CD4-positive, CD25-positive, alpha-beta regulatory T cell (primary cell): Measurements from ENCODE around the gene GNG7. TPM values are rescaled to one million over a fixed set of nuclear protein-coding genes. Genes with fewer than 3 reads are reported as not detected.
"Not testable (repeated sequence)": the region's sequence is repeated elsewhere in the genome, so short reads cannot be mapped to it uniquely, and the experiment has no call there.

Experiments
- ATAC-seq, 2 donors: fragments of 150-1000 bp; cut with Tn5 transposase; one replicate each; pipeline ENCODE4 v1.10.0; 2021; ENCODE audit warnings: low read depth in 2 of 2, moderate number of reproducible peaks in 2 of 2, moderate library complexity in 1 of 2
- DNase-seq, 3 donors: peaks; one replicate each; pipeline versions ENCODE4 v3.0.0 to v3.0.0-alpha.2; 2012 to 2022; ENCODE audit warnings: mixed read lengths in 1 of 3
- H3K27ac ChIP-seq: one replicate; pipeline ENCODE4 v1.7.0; 2013; ENCODE audit warnings: mild to moderate bottlenecking, low read length; ENCODE audit not compliant: insufficient read depth, poor library complexity, severe bottlenecking
- H3K27me3 ChIP-seq: one replicate; pipeline ENCODE4 v1.7.0; 2013; ENCODE audit warnings: low read length; ENCODE audit not compliant: control insufficient read depth, insufficient read depth
- H3K36me3 ChIP-seq: one replicate; pipeline ENCODE4 v1.7.0; 2013; ENCODE audit warnings: mild to moderate bottlenecking, low read length, moderate library complexity; ENCODE audit not compliant: control insufficient read depth, insufficient read depth
- H3K4me1 ChIP-seq: 2 replicates; pipeline ENCODE4 v1.7.0; 2013; ENCODE audit warnings: mild to moderate bottlenecking, low read length; ENCODE audit not compliant: insufficient read depth, control insufficient read depth, poor library complexity, severe bottlenecking
- H3K4me3 ChIP-seq: one replicate; pipeline ENCODE4 v1.7.0; 2013; ENCODE audit warnings: low read depth, mild to moderate bottlenecking, low read length, moderate library complexity
- H3K9me3 ChIP-seq, 2 experiments: 1 replicate in 1 of 2; 2 replicates in 1 of 2; pipeline ENCODE4 v1.7.0; 2013; ENCODE audit warnings: low read length in 2 of 2, mild to moderate bottlenecking in 1 of 2, moderate library complexity in 1 of 2; ENCODE audit not compliant: control insufficient read depth in 2 of 2
- H3K27ac Mint-ChIP-seq, 3 donors: one replicate each; pipeline ENCODE4 v1.8.0; 2020 to 2022; ENCODE audit warnings: mild to moderate bottlenecking in 3 of 3, mixed read lengths in 3 of 3, moderate library complexity in 2 of 3
- H3K27me3 Mint-ChIP-seq: one replicate; pipeline ENCODE4 v1.8.0; 2022; ENCODE audit warnings: mild to moderate bottlenecking, mixed read lengths
- H3K36me3 Mint-ChIP-seq: one replicate; pipeline ENCODE4 v1.8.0; 2020; ENCODE audit warnings: mixed read lengths
- H3K4me1 Mint-ChIP-seq, 4 donors: one replicate each; pipeline ENCODE4 v1.8.0; 2020 to 2022; ENCODE audit warnings: mixed read lengths in 4 of 4, mild to moderate bottlenecking in 1 of 4
- H3K4me3 Mint-ChIP-seq, 4 donors: one replicate each; pipeline ENCODE4 v1.8.0; 2020 to 2022; ENCODE audit warnings: mild to moderate bottlenecking in 4 of 4, mixed read lengths in 4 of 4, moderate library complexity in 3 of 4
- H3K9me3 Mint-ChIP-seq, 7 donors: one replicate each; pipeline ENCODE4 v1.8.0; 2020 to 2022; ENCODE audit warnings: mixed read lengths in 7 of 7, mild to moderate bottlenecking in 3 of 7, moderate library complexity in 2 of 7
- polyA plus RNA-seq, 4 donors: library from polyadenylated mRNA; unstranded; fragments of 300-500 nt; fragmentation: Illumina TruSeq; gene quantifications; one replicate each; pipeline ENCODE4 v1.2.3, GENCODE V29; 2021
- total RNA-seq: library from RNA; stranded (reverse); gene quantifications from one replicate; pipeline ENCODE4 v1.2.3, GENCODE V29; 2022

Gene GNG7
- total and polyA plus RNA-seq, 5 donors from 2014 or later: 0.65 to 1.6 (median 1.2) TPM

DNA sequence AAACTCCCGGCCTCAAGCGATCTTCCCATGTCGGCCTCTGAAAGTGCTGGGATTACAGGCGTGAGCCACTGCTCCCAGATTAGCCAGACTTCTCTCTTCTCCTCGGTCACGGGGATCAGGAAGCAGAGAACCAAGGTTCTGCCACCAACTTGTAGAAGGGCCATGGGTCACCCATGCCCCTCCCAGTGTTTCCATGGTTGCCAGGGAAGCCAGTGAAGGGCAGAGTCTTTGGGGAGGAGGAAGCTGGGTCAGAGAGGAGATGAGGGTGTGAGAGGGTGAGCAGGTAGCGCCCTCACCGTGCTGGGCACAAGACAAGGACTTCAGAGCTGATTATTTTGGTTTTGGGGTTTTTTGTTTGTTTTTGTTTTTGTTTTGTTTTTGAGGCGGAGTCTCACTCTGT, 77.1 kb downstream of the GNG7 start:
- Mint-ChIP-seq H3K27ac (peak overlapping the region in 2 of 3 donors; percentile 48 to 67), H3K4me1 (peaks cover 7 to 63% (median 41%) of the 10 kb centered on the region in 4 donors)

DNA sequence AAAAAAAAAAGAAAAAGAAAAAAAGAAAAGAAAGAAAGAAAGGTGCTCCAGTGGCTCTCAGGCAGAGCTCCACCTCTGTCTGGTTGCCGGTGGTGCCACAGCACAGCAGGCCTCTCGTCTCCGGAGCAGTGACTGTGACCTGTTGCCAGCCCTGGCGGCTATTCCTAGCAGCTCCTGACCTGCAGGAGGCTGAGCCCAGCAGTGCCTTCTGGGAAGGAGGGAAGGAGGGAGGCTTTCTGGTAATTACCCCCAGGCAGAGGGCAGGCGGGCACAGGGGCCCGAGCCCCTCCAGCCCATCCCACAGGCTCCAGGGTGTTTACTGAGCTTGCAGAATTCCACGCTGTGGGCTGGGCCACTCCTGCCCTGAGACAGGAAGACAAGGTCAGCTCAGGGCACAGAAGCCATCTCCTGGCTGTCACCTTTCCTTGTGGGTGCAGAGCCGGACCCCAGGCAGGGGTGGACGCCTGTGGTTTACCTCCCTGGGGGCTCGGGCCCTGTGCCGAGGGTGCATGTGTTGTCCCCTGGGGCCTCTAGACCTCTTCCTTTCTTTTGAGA, 77.9 kb downstream of the GNG7 start:
- no peaks in the 10 kb centered on the region for H3K27me3 Mint-ChIP-seq
- DNase-seq: no peak
- H3K36me3 Mint-ChIP-seq: peaks cover under 1% of the 10 kb centered on the region
- peaks cover 38% of the 10 kb centered on the region for H3K4me1 ChIP-seq
- no peak overlapping the region for H3K4me3 ChIP-seq
- peak overlapping the region in 1 of 3 donors; percentile 48 for H3K27ac Mint-ChIP-seq
- H3K4me3 Mint-ChIP-seq: no peak overlapping the region
- H3K27me3 ChIP-seq: no peaks in the 10 kb centered on the region
- peaks cover 0 to 6% (median under 1%) of the 10 kb centered on the region in 7 donors for H3K9me3 Mint-ChIP-seq
- no peaks in the 10 kb centered on the region for H3K9me3 ChIP-seq
- no peaks in the 10 kb centered on the region for H3K36me3 ChIP-seq
- H3K27ac ChIP-seq: no peak overlapping the region
- H3K4me1 Mint-ChIP-seq: peaks cover 2 to 63% (median 41%) of the 10 kb centered on the region in 4 donors
- no peak for ATAC-seq

More for the DNA sequence above, 77.1 kb downstream of the GNG7 start:
- H3K27me3 Mint-ChIP-seq: no peaks in the 10 kb centered on the region
- Histone ChIP-seq H3K27ac (no peak overlapping the region), H3K36me3 (no peaks in the 10 kb centered on the region), H3K27me3 (no peaks in the 10 kb centered on the region), H3K9me3 (peaks cover 0 to 2% of the 10 kb centered on the region in 2 experiments), H3K4me1 (peaks cover 39% of the 10 kb centered on the region), H3K4me3 (no peak overlapping the region)
- peaks cover 4% of the 10 kb centered on the region for H3K36me3 Mint-ChIP-seq
- peaks cover 0 to 8% (median 2%) of the 10 kb centered on the region in 7 donors for H3K9me3 Mint-ChIP-seq
- ATAC-seq: no peak
- no peak for DNase-seq
- H3K4me3 Mint-ChIP-seq: peak overlapping the region in 1 of 4 donors; percentile 68

DNA sequence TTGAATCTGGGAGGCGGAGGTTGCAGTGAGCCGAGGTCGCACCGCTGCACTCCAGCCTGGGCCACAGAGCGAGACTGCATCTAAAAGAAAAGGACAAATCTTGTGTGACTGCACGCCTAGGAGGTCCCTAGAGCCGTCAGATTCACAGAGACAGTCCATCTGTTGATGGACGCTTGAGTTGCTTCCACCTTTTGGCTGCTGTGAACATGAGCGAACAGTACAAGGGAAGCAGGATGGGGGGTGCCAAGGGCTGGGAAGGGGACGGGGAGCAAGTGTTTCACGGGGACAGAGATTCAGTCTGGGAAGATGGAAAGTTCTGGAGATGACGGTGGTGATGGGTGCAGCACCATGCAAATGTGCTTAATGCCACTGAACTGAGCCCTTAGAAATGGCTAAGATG, 78.7 kb downstream of the GNG7 start:
- Histone ChIP-seq H3K27me3 (no peaks in the 10 kb centered on the region), H3K27ac (no peak overlapping the region), H3K36me3 (no peaks in the 10 kb centered on the region), H3K4me1 (peaks cover 41% of the 10 kb centered on the region), H3K4me3 (no peak overlapping the region), H3K9me3 (no peaks in the 10 kb centered on the region)
- no peaks in the 10 kb centered on the region for H3K27me3 Mint-ChIP-seq
- DNase-seq (no peak), ATAC-seq (no peak)
- peak overlapping the region in 2 of 3 donors; percentile 38 to 79 for H3K27ac Mint-ChIP-seq
- H3K4me1 Mint-ChIP-seq: peaks cover 8 to 63% (median 41%) of the 10 kb centered on the region in 4 donors
- peaks cover 3% of the 10 kb centered on the region for H3K36me3 Mint-ChIP-seq
- peak overlapping the region in 3 of 4 donors; percentile 23 to 63 (median 57) for H3K4me3 Mint-ChIP-seq
- H3K9me3 Mint-ChIP-seq: peaks cover 0 to 4% (median 0%) of the 10 kb centered on the region in 7 donors

DNA sequence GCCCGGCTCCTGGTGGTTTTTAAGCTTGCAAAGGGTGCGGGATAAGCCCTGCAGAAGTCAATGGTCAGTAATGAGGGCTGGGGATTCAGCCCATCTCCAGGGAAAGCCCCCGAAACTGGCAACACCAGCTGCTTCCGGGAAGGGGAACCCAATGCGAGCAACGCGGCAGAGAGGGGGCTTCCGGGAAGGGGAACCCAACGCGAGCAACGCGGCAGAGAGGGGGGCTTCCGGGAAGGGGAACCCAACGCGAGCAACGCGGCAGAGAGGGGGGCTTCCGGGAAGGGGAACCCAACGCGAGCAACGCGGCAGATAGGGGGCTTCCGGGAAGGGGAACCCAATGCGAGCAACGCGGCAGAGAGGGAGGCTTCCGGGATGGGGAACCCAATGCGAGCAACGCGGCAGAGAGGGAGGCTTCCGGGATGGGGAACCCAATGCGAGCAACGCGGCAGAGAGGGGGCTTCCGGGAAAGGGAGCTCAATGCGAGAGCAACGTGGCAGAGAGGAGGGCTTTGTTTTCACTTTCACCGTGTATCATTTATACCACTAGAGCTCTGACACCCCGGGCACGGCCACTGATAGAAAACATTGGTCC, 80.0 kb downstream of the GNG7 start:
- not testable (repeated sequence) for H3K27me3 ChIP-seq, H3K36me3 Mint-ChIP-seq, ATAC-seq, H3K27me3 Mint-ChIP-seq, H3K9me3 Mint-ChIP-seq, H3K4me3 ChIP-seq, H3K9me3 ChIP-seq, H3K36me3 ChIP-seq
- H3K4me1 ChIP-seq: peaks cover 51% of the 10 kb centered on the region
- peak overlapping the region; percentile 88 to 95 (median 89) for H3K27ac Mint-ChIP-seq
- DNase-seq: peak; percentile 23 to 65 (median 54)
- peak overlapping the region; percentile 47 for H3K27ac ChIP-seq
- H3K4me3 Mint-ChIP-seq: peak overlapping the region; percentile 11 to 88 (median 86)
- peaks cover 11 to 63% (median 42%) of the 10 kb centered on the region in 4 donors for H3K4me1 Mint-ChIP-seq

DNA sequence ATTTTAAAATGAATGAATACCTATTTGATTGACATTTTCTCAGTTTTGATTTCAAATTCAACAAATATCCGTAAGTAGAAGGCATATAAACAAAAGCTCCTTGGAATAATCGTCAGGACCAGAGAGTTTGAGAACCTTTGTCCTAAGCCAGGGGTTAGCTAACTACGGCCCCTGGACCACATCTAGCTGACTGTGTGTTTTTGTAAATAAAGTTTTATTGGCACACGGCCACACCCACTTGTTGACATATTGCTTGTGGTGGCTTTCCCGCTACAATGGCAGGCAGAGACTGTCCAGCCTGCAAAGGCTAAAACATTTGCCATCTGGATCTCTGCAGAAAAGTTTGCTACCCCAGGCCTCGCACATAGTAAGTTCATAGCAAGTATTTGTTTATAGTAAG, 83.4 kb downstream of the GNG7 start:
- Histone ChIP-seq H3K4me1 (peaks cover 56% of the 10 kb centered on the region), H3K36me3 (no peaks in the 10 kb centered on the region), H3K27me3 (no peaks in the 10 kb centered on the region), H3K27ac (peak overlapping the region; percentile 78), H3K4me3 (peak overlapping the region; percentile 67), H3K9me3 (no peaks in the 10 kb centered on the region)
- Mint-ChIP-seq H3K27me3 (peaks cover 4% of the 10 kb centered on the region), H3K36me3 (peaks cover 3% of the 10 kb centered on the region), H3K9me3 (peaks cover 0 to 1% (median 0%) of the 10 kb centered on the region in 7 donors), H3K4me1 (peaks cover 11 to 65% (median 45%) of the 10 kb centered on the region in 4 donors), H3K27ac (peak overlapping the region; percentile 91 to 99 (median 95)), H3K4me3 (peak overlapping the region; percentile 81 to 88 (median 88))
- DNase-seq: no peak
- no peak for ATAC-seq

DNA sequence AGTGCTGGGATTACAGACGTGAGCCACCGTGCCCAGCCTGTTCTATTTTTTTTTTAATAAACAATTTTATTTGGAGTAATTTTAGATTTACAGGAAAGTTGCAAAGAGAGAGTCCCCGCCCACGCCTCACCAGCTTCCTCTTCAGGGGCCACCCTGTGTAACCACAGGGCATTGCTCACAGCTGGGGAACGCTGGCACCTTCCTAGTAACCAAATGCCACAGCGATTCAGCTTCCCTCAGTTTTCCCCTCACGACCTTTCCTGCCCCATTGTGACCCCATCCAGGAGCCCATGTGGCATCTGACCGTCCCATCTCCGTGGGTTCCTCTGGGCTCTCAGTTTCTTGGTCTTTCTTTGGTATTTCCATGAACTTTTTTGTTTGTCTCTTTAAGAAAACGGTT, 83.9 kb downstream of the GNG7 start:
- DNase-seq: peak in 2 of 3 donors; percentile 32 to 75
- Histone ChIP-seq H3K4me1 (peaks cover 60% of the 10 kb centered on the region), H3K4me3 (peak overlapping the region; percentile 67), H3K27me3 (no peaks in the 10 kb centered on the region), H3K27ac (peak overlapping the region; percentile 78), H3K9me3 (no peaks in the 10 kb centered on the region), H3K36me3 (no peaks in the 10 kb centered on the region)
- Mint-ChIP-seq H3K4me1 (peaks cover 11 to 65% (median 47%) of the 10 kb centered on the region in 4 donors), H3K4me3 (peak overlapping the region; percentile 81 to 88 (median 88)), H3K27ac (peak overlapping the region; percentile 91 to 99 (median 95)), H3K9me3 (peaks cover 0 to 1% (median 0%) of the 10 kb centered on the region in 7 donors), H3K36me3 (peaks cover 3% of the 10 kb centered on the region), H3K27me3 (peaks cover 4% of the 10 kb centered on the region)
- peak; percentile 45 to 47 for ATAC-seq

DNA sequence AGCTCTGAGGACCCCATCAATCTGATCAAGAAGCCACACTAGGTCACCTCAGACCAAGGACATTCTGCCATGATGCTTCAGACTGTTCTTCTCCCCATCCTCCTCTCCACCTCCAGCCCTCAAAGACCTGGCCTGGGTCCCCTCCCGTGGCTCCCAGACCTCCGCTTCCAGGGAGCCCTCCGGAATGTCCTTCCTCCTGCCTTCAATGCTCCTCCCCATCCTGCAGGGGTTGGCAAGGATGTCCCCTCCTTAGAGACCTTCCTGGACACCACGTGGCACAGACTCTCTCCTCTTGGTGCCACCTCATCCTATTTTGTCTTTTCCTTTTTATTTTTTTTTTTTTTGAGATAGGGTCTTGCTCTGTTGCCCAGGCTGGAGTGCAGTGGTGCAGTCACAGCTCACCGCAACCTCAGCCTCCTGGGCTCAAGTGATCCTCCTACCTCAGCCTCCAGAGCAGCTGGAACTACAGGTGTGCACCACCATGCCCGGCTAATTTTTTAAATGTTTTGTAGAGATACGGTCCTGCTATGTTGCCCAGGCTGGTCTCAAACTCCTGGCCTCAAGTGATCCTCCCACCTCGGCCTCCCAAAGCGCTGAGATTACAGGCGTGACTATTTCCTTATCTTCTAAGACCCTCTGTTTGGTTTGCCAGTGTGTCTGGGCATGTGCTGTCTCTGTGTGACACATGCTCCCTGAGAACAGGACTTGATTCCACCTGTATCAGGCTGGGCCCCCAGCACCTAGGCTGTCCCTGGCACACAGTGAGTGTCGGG, 84.9 kb downstream of the GNG7 start:
- Mint-ChIP-seq H3K27me3 (peaks cover 8% of the 10 kb centered on the region), H3K4me3 (peak overlapping the region; percentile 36 to 88 (median 84)), H3K4me1 (peaks cover 11 to 68% (median 49%) of the 10 kb centered on the region in 4 donors), H3K36me3 (peaks cover 3% of the 10 kb centered on the region), H3K27ac (peak overlapping the region; percentile 88 to 99 (median 95)), H3K9me3 (peaks cover 0 to 1% (median 0%) of the 10 kb centered on the region in 7 donors)
- ATAC-seq (no peak), DNase-seq (no peak)
- no peaks in the 10 kb centered on the region for H3K27me3 ChIP-seq
- peaks cover 64% of the 10 kb centered on the region for H3K4me1 ChIP-seq
- peak overlapping the region; percentile 78 for H3K27ac ChIP-seq
- no peak overlapping the region for H3K4me3 ChIP-seq
- no peaks in the 10 kb centered on the region for H3K36me3 ChIP-seq
- H3K9me3 ChIP-seq: no peaks in the 10 kb centered on the region
